Type B pancreatic cell (in vitro differentiated cells): ENCODE results near the gene CARMIL3. TPM values are rescaled to one million over a fixed set of nuclear protein-coding genes. Genes with fewer than 3 reads are reported as not detected.

ENCODE experiments used
- DNase-seq: peaks from one replicate; pipeline ENCODE4 v3.0.0; 2021; ENCODE audit warnings: mixed read lengths; ENCODE audit not compliant: unreplicated experiment; ENCODE audit errors: extremely low spot score
- H3K27ac Mint-ChIP-seq: 2 replicates; pipeline ENCODE4 v1.8.0; 2021; ENCODE audit warnings: mild to moderate bottlenecking, mixed read lengths
- H3K27me3 Mint-ChIP-seq: 2 replicates; pipeline ENCODE4 v1.8.0; 2021; ENCODE audit warnings: mixed read lengths
- H3K36me3 Mint-ChIP-seq: 2 replicates; pipeline ENCODE4 v1.8.0; 2021; ENCODE audit warnings: mixed read lengths
- H3K4me1 Mint-ChIP-seq: one replicate; pipeline ENCODE4 v1.8.0; 2021; ENCODE audit warnings: mixed read lengths; ENCODE audit not compliant: unreplicated experiment
- H3K4me3 Mint-ChIP-seq: 2 replicates; pipeline ENCODE4 v1.8.0; 2021; ENCODE audit warnings: mild to moderate bottlenecking, mixed read lengths
- H3K9me3 Mint-ChIP-seq: 2 replicates; pipeline ENCODE4 v1.8.0; 2021; ENCODE audit warnings: mixed read lengths
- CTCF ChIP-seq: fragments of 200-600 bp; sonication (generic); conservative IDR thresholded peaks from 2 replicates; pipeline ENCODE4 v1.5.0; 2021; ENCODE audit warnings: antibody characterized with exemption, mild to moderate bottlenecking
- total RNA-seq: library from RNA; stranded (reverse); gene quantifications from 2 replicates; pipeline ENCODE4 v1.2.1, GENCODE V29; 2021; ENCODE audit warnings: low replicate concordance

Gene CARMIL3
- total RNA-seq, 1 donor from 2014 or later, result 2.8 TPM

GRCh38 chr14:24093207-24093900, 41.5 kb downstream of the CARMIL3 start:
- peak overlapping the region; percentile 95 for H3K4me3 Mint-ChIP-seq
- TF ChIP-seq CTCF, result no peak
- H3K27me3 Mint-ChIP-seq, result no peaks in the 10 kb centered on the region
- no peak for DNase-seq
- peak overlapping the region; percentile 78 for H3K27ac Mint-ChIP-seq
- peaks cover 5% of the 10 kb centered on the region for H3K36me3 Mint-ChIP-seq
- peaks cover 30% of the 10 kb centered on the region for H3K4me1 Mint-ChIP-seq
- no peaks in the 10 kb centered on the region for H3K9me3 Mint-ChIP-seq

DNA sequence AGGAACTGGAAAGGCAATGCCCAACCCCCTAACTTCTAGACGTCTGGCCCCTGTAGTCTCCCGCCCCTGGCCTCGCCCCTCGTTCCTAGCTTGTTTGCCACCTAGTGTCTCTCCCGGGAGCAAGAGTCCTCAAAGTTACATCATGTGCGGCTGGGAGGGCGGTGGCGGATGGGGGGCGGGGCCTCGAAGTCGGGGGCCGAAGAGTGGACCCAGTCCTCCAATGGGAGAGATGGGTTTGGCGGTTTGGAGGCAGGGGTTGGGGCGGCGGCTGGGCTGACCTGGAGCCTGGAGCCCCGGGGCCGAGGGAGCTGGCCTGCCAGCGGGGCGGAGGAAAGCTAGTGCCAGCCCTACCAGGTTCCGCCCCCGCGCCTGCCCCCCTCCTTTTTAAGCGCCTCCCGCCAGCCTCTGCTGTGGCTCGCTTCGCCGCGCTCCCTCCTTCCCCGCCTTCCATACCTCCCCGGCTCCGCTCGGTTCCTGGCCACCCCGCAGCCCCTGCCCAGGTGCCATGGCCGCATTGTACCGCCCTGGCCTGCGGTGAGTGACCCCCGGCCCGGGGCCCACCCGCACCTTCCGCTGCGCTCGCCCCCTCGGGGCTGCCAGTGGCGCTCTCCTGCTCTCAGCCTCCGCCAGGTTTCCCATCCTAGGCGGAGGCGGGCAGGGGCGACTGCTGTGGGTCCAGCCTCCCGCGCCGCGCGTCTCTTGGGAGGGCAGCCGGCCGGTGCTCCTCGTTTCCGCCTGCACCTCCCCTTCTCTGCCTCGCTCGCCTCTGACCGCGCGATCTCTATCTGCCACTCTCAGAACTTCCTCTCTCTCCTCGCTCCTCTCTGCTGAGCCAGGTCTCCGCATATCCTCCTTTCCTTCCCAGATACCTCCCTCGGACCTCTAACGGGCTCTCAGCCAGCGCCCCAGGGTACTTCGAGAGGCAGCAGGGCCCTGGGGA, 42.4 kb downstream of the CARMIL3 start, which contains the start of gene PCK2:
Gene PCK2, plus strand, starts transcription at position 411 of the 940 bp plus-strand sequence. Its CDS starts 95 bp downstream, at position 506.
- TF ChIP-seq CTCF, result no peak
- DNase-seq, result peak; percentile 86
- Mint-ChIP-seq H3K36me3 (peaks cover 5% of the 10 kb centered on the region), H3K27ac (peak within 1 kb of the TSS; percentile 86), H3K9me3 (no peaks in the 10 kb centered on the region), H3K27me3 (no peaks in the 10 kb centered on the region), H3K4me3 (peak within 1 kb of the TSS; percentile 95), H3K4me1 (peaks cover 30% of the 10 kb centered on the region)

DNA sequence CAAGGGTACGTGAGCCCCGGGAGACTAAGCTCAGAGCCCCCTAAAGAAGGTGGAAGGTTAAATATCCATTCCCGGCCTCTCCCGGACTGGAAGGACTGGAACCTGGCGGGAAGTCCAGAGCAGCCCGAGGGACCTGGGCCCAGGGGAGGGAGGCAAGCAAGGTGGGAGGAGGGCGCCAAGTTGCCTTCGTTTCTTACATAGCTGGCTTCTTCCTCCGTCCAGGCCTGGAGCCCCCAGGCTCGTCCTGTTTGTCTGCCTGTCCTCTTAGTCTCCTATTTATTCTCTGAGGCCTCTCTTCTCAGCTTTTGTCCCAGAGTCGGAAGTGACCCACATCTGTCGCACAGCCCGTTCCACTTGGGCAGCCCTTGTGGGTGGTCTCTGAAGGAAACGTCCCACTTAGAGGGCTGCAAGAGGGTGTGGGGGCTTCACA, 43.0 kb downstream of the CARMIL3 start:
- no peaks in the 10 kb centered on the region for H3K9me3 Mint-ChIP-seq
- no peak for DNase-seq
- H3K27me3 Mint-ChIP-seq, result no peaks in the 10 kb centered on the region
- peaks cover 30% of the 10 kb centered on the region for H3K4me1 Mint-ChIP-seq
- H3K27ac Mint-ChIP-seq, result peak overlapping the region; percentile 86
- TF ChIP-seq CTCF, result no peak
- H3K4me3 Mint-ChIP-seq, result peak overlapping the region; percentile 95
- peaks cover 5% of the 10 kb centered on the region for H3K36me3 Mint-ChIP-seq

- no peak for TF ChIP-seq CTCF
- H3K36me3 Mint-ChIP-seq, result peaks cover 5% of the 10 kb centered on the region
- no peak for DNase-seq
- H3K27ac Mint-ChIP-seq, result peak overlapping the region; percentile 86
- no peaks in the 10 kb centered on the region for H3K27me3 Mint-ChIP-seq
- peak overlapping the region; percentile 95 for H3K4me3 Mint-ChIP-seq
- no peaks in the 10 kb centered on the region for H3K9me3 Mint-ChIP-seq
- peaks cover 28% of the 10 kb centered on the region for H3K4me1 Mint-ChIP-seq
Measured at GRCh38 chr14:24095271-24096068, 43.7 kb downstream of the CARMIL3 start.

DNA sequence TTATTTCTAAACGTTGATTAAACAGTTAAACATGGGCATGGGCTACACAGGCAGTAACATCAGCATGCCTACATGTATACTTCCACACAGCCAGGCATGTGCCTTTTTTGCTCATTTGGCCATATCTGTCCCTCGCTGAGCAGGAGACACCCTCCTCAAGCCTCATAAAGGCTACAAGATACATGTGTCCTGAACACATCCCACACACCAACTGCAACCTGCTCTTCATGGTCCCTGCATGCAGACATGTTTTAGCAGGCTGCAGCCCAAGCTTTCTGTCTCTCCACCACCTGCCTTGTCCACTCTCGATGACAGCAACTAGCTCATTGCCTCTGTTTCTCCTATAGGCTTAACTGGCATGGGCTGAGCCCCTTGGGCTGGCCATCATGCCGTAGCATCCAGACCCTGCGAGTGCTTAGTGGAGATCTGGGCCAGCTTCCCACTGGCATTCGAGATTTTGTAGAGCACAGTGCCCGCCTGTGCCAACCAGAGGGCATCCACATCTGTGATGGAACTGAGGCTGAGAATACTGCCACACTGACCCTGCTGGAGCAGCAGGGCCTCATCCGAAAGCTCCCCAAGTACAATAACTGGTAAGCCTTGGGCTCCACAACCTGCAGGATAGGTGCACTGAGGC, 44.9 kb downstream of the CARMIL3 start:
- H3K4me1 Mint-ChIP-seq, result peaks cover 24% of the 10 kb centered on the region
- peaks cover 5% of the 10 kb centered on the region for H3K36me3 Mint-ChIP-seq
- H3K9me3 Mint-ChIP-seq, result no peaks in the 10 kb centered on the region
- no peaks in the 10 kb centered on the region for H3K27me3 Mint-ChIP-seq
- TF ChIP-seq CTCF, result no peak
- DNase-seq, result no peak
- H3K4me3 Mint-ChIP-seq, result peak overlapping the region; percentile 69
- H3K27ac Mint-ChIP-seq, result no peak overlapping the region
